Lower leg skin (tissue), 4 donors: ENCODE measurements around the gene SAMD4B. TPM values are rescaled to one million over a fixed set of nuclear protein-coding genes. Genes with fewer than 3 reads are reported as not detected.
"Not testable (repeated sequence)": the region's sequence is repeated elsewhere in the genome, so short reads cannot be mapped to it uniquely, and the experiment has no call there.

ENCODE experiments used
- DNase-seq, 2 donors: peaks; one replicate each; pipeline ENCODE4 v3.0.0-alpha.2; 2019; ENCODE audit warnings: low spot score in 2 of 2
- H3K4me3 ChIP-seq: fragments of 200-600 bp; sonication (generic); 2 replicates; pipeline ENCODE4 v1.5.1; 2017; ENCODE audit warnings: mild to moderate bottlenecking, low read depth; ENCODE audit not compliant: poor library complexity, severe bottlenecking
- POLR2A ChIP-seq, 2 donors: fragments of 450-650 bp; IDR thresholded peaks; one replicate each; pipeline ENCODE4 v1.6.1; 2016 to 2017; ENCODE audit warnings: antibody characterized with exemption in 2 of 2, mild to moderate bottlenecking in 1 of 2, moderate library complexity in 1 of 2
- WGBS, 2 donors: methylation state at CpG; one replicate each; pipeline ENCODE4 v1.1.5; 2018; 5-methylcytosine and 5-hydroxymethylcytosine counted together
- intact Hi-C: fragments of 100-400 bp; cut with DNase I; formaldehyde crosslinking; loops from one replicate; pipeline ENCODE4 v1.15.0; 2023; ENCODE audit warnings: low total_unique reads
- total RNA-seq, 4 donors: library from RNA; depleted of rRNA; stranded (reverse); fragments of >200 nt; gene quantifications; one replicate each; pipeline ENCODE4 v1.1.0, GENCODE V29; 2016
- TF ChIP-seq, protein P1 (sequence below), 3 donors: fragments of 450-650 bp; IDR thresholded peaks; one replicate each; pipeline ENCODE4 v1.5.1; 2016; ENCODE audit warnings: antibody characterized with exemption in 3 of 3, mild to moderate bottlenecking in 3 of 3, moderate library complexity in 2 of 3

The SAMD4B gene
- total RNA-seq, 4 donors from 2014 or later: 102 to 132 (median 118) TPM

- intact Hi-C loops: no loop called here
- no peak overlapping the region for H3K4me3 ChIP-seq
- TF ChIP-seq POLR2A (IDR thresholded peaks at IDR 0.05): no peak
- TF ChIP-seq, protein P1, sequence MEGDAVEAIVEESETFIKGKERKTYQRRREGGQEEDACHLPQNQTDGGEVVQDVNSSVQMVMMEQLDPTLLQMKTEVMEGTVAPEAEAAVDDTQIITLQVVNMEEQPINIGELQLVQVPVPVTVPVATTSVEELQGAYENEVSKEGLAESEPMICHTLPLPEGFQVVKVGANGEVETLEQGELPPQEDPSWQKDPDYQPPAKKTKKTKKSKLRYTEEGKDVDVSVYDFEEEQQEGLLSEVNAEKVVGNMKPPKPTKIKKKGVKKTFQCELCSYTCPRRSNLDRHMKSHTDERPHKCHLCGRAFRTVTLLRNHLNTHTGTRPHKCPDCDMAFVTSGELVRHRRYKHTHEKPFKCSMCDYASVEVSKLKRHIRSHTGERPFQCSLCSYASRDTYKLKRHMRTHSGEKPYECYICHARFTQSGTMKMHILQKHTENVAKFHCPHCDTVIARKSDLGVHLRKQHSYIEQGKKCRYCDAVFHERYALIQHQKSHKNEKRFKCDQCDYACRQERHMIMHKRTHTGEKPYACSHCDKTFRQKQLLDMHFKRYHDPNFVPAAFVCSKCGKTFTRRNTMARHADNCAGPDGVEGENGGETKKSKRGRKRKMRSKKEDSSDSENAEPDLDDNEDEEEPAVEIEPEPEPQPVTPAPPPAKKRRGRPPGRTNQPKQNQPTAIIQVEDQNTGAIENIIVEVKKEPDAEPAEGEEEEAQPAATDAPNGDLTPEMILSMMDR (IDR thresholded peaks at IDR 0.05): no peak
- DNase-seq: peak in 1 of 2 donors; percentile 68
- WGBS, 2 donors: 48 to 49% methylated on average over 17 to 18 of the region's 18 CpGs
Measured at GRCh38 chr19:39308531-39309304, 33.5 kb upstream of the SAMD4B start.

DNA sequence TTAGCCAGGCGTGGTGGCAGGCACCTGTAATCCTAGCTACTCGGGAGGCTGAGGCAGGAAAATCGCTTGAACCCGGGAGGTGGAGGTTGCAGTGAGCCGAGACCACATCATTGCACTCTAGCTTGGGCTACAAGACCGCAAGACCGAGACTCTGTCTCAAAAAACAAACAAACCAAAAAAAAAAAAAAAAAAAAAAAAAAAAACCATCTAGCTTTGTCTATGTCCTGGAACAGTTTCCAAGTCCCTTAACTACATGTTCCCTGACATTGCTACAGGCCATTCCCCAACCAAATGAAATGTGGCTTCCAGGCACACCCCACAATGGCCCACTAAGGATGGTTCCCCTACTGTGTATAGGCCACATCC is 32.9 kb upstream of the SAMD4B start:
- DNase-seq: not testable (repeated sequence)

DNA sequence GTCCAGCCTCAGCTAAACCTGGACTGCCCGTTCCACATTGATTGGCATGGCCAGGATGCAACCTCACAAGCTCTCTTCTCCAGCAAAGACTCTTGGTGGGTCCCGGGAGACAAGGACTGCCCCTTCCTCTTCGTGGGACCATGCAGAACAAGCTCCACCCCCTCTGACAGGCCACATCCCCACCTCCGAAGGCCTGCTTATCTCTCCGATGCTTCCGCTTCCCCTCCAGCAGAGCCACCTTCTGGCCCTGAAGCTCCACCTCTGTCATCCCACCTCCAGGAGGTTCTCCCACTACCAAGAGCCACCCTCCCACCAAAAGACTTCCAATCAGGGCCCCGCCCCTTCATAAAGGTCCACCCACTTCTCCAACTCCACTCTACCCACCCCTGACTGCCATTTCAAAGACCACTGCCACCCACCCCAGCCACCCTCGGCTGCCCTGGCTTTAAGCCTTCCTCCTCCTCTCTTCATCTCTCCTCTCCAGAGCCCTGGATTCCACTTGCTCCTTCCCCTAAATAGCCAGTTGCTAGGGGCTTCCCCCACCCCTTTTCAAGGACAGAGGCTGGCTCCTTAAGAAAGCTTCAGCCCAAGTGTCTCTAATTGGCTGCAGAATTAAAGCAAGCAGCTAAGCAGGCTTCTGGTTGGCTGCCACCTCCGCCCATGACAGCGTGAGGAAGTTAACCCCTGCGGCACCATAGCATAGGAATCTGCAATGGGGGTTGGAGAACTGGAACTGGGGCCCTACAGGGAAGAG is 31.5 kb upstream of the SAMD4B start:
- 66 to 72% methylated on average over 11 of the region's 11 CpGs for WGBS, 2 donors
- intact Hi-C loops: no loop called here
- DNase-seq: no peak
- TF ChIP-seq POLR2A (IDR thresholded peaks at IDR 0.05): no peak
- TF ChIP-seq, protein P1 (IDR thresholded peaks at IDR 0.05): no peak
- no peak overlapping the region for H3K4me3 ChIP-seq

More for the DNA sequence above, 32.9 kb upstream of the SAMD4B start:
- intact Hi-C loops, H3K4me3 ChIP-seq: not testable (repeated sequence)
- 84 to 95% methylated on average over 7 of the region's 7 CpGs for WGBS, 2 donors

DNA sequence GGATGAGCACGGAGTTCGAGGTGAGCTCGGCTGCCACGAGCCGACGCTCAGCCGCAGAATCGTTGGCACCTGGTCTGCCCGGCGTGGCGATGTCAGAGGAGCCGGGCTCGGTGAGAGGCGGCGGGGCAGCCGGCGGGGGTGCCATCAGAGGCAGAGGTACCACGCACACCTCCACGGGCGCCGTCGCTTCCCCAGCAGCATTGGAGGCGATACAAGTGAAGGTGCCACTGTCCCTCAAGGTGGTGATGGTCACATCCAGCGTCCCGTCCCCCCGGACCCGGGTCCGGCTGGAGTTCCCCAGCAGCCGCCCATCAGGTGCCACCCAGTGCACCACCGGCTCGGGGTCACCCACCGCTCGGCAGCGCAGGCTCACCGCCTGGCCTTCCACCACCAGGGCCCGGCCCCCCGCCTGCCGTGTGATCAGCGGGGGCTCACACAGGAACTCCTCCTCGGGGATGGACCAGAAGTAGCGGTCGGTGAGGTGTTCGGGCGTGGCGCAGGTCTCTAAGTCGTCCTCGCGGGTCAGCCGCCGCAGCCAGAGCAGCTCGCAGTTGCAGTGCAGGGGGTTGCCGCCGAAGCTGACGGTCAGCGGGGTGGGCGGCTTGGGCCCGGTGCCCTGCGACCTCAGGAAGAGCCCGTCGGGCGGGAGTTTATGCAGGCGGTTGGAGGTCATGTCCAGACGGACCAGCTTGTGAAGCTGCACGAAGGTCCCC is 28.0 kb upstream of the SAMD4B start:
- H3K4me3 ChIP-seq: no peak overlapping the region
- no peak for TF ChIP-seq POLR2A (IDR thresholded peaks at IDR 0.05)
- TF ChIP-seq, protein P1 (IDR thresholded peaks at IDR 0.05): no peak
- 95% methylated on average over 29 to 30 of the region's 64 CpGs for WGBS, 2 donors
- DNase-seq: no peak
- intact Hi-C loops: no loop called here

- TF ChIP-seq, protein P1 (IDR thresholded peaks at IDR 0.05): no peak
- TF ChIP-seq POLR2A (IDR thresholded peaks at IDR 0.05): no peak
- WGBS, 2 donors: 100% methylated on average over 1 of the region's 1 CpG
- intact Hi-C loops: no loop called here
- H3K4me3 ChIP-seq: no peak overlapping the region
- no peak for DNase-seq
Measured at GRCh38 chr19:39315933-39316332, 26.3 kb upstream of the SAMD4B start.
